Measurements from ENCODE around the gene TBX3.

DNA sequence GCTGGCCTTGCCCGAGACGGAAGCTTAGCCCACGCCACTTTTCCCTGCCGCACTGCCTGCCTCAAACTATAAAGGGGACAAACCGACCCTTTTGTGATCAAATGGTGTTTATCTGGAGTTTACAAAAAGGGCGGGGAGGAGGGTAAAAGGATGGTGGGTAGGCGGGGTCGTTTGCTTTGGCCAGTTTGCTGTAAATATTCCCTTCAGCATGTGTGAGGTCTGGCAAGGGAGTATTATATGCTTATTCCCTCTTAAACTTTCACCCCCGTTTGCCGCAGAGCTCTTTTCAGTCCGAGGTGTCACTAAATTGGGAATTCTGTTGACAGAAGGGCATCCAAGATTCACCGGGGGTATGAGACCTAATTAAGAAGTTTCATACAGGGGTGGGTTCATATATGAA is 3.8 kb upstream of the TBX3 start:
- TF ChIP-seq POLR2A (IDR thresholded peaks at IDR 0.05) (no peak), POLR2AphosphoS5 (IDR thresholded peaks at IDR 0.05) (no peak)
- TF ChIP-seq, protein P1, sequence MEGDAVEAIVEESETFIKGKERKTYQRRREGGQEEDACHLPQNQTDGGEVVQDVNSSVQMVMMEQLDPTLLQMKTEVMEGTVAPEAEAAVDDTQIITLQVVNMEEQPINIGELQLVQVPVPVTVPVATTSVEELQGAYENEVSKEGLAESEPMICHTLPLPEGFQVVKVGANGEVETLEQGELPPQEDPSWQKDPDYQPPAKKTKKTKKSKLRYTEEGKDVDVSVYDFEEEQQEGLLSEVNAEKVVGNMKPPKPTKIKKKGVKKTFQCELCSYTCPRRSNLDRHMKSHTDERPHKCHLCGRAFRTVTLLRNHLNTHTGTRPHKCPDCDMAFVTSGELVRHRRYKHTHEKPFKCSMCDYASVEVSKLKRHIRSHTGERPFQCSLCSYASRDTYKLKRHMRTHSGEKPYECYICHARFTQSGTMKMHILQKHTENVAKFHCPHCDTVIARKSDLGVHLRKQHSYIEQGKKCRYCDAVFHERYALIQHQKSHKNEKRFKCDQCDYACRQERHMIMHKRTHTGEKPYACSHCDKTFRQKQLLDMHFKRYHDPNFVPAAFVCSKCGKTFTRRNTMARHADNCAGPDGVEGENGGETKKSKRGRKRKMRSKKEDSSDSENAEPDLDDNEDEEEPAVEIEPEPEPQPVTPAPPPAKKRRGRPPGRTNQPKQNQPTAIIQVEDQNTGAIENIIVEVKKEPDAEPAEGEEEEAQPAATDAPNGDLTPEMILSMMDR (IDR thresholded peaks at IDR 0.05): no peak
